GM18519 (cell line): ENCODE measurements around the gene RHBDF1.

Source experiments
- ATAC-seq: cut with Tn5 transposase; IDR thresholded peaks from one replicate; pipeline ENCODE4 v1.9.1; 2021; ENCODE audit warnings: mild to moderate bottlenecking, moderate library complexity; ENCODE audit not compliant: unreplicated experiment, low FRiP score

RHBDF1 gene

DNA sequence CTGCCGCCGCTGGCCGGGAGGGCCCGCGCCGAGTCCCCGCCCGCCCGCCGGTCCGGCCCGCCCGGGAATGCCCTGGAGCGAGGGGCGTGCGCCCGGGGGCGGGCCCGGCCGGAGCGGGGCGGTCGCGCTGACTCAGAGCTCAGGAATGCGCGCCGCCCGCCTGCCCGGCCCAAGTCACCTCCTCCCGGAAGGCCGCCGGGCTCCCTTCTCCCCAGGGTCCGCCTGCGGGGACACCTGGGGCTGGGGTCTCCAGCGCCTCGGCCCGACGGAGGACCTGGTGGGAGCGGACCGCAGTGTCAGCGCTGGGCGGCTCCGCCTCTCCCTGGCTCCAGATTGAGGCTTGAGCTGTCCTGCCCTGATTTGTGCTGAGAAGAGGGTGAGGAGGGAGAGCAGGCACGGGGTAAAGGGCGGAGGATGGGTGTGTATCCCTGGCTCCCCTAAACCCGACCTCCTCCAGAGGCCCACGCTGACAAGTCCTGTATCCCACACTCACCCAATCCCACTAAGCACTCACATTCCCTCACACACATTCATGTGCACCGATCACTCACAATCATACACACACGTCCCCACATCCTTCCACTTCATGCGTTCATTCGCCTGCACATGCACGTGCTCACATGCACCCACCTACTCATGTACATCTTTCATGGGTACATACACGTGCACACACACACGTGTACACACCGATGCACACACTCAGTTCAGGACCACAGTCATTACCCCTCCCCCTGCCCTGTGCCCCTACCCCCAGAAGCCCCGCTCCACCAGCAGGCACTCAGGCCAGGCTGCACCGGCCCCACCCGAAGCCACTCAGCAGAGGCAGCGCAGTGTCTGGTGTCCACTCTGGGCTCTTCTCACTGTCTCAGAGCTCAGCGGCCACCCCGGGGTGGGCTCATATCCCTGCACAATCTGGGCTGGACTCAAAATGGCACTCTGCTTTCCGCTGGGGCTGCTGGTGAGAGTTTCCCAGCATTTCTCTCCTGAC is at the start of gene RHBDF1:
TSS of gene RHBDF1 (minus strand) at position 71 of the 988 bp plus-strand sequence. CDS start 7,616 bp downstream, outside the sequence.
- ATAC-seq = no peak

GRCh38 chr16:120756-121155 is 48.3 kb upstream of the RHBDF1 start:
- ATAC-seq = no peak

GRCh38 chr16:119835-120491 is 47.5 kb upstream of the RHBDF1 start:
- ATAC-seq = no peak

GRCh38 chr16:119295-119694 is 46.9 kb upstream of the RHBDF1 start:
- ATAC-seq = no peak

DNA sequence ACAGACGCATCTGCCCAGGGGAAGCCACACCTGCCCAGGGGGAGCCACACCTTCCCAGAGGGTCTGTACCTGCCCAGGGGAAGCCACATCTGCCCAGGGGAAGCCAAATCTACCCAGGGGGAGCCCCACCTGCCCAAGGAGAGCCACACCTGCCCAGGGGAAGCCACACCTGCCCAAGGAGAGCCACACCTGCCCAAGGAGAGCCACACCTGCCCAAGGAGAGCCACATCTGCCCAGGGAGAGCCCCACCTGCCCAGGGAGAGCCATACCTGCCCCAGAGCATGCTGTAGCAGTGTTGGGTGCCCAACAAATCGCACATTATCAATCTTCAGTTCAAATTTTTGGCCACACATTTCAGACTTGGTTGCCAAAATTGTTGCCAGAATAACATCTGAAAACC is 46.4 kb upstream of the RHBDF1 start:
- no peak for ATAC-seq

GRCh38 chr16:117379-118365 is 45.2 kb upstream of the RHBDF1 start:
- no peak for ATAC-seq

- ATAC-seq = no peak
These were observed 43.6 kb upstream of the RHBDF1 start for GRCh38 chr16:116015-116414.

GRCh38 chr16:114327-114726 is 41.9 kb upstream of the RHBDF1 start:
- no peak for ATAC-seq

- no peak for ATAC-seq
These were observed 39.9 kb upstream of the RHBDF1 start for GRCh38 chr16:112153-112840.

GRCh38 chr16:106623-107324 is 34.3 kb upstream of the RHBDF1 start:
- ATAC-seq = no peak

DNA sequence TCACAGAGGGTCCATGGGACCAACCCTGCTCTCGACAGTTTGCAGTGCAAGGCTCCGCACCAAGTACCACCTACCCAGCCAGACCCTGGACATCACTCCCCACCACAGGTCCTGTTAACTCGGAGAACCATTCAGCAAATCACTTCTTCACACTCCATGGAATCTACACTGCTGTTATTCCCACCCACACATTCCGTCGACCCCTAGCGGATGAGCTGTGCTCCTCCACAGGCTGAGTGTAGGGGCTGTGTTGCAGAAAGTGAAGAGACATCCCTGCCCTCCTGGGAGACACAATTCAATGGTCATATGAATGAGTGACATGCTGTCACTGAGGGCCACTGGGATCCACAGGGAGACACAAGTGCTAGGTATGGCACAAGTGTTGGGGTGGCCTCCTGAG is 33.1 kb upstream of the RHBDF1 start:
- ATAC-seq = no peak

GRCh38 chr16:104928-105327 is 32.5 kb upstream of the RHBDF1 start:
- no peak for ATAC-seq

- ATAC-seq = no peak
These were observed 31.9 kb upstream of the RHBDF1 start for GRCh38 chr16:104355-104754.

- no peak for ATAC-seq
These were observed 29.8 kb upstream of the RHBDF1 start for GRCh38 chr16:102060-102855.

- ATAC-seq = no peak
These were observed 29.2 kb upstream of the RHBDF1 start for GRCh38 chr16:101586-101985.

GRCh38 chr16:100989-101388 is 28.6 kb upstream of the RHBDF1 start:
- no peak for ATAC-seq

DNA sequence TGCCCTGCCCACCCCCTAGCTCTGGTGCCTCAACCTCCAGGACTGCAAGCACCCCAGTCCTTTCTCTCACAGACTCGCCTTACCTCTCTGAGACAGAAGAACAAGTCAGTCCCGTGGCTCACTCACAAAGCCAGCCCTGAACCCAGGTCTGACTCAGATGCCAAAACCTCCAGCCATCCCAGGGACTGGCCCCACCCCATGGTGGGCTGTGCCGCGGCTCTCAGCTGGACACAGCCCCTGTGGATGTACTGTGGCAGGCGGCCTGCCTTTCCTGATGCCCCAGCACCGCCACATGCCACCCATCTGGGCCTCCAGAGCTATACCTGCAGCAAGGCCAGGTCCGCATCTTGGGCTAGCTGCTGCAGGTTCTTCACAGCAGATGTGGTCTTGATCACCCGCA is 25.4 kb upstream of the RHBDF1 start:
- no peak for ATAC-seq

GRCh38 chr16:96935-97381 is 24.5 kb upstream of the RHBDF1 start:
- ATAC-seq = peak; percentile 62

DNA sequence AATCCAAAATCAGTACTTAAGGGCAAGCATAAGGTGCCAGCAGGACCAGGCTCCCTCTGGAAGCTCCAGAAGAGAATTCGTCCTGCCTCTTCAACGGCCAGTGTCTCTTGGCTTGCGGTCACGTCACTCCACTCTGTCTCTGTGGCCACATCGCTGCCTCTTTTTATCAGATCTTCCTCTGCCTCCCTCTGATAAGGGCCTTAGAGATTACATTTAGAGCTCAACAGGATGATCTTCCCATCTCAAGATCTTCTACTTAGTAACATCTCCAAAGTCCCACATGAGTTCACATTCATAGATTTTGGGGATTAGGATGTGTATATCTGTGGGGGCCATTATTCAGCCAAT is 22.5 kb upstream of the RHBDF1 start:
- ATAC-seq = no peak
